HG03045 (cell line): Measurements from ENCODE around the gene OLIG1.

ENCODE experiments used
- ATAC-seq: cut with Tn5 transposase; IDR thresholded peaks from one replicate; pipeline ENCODE4 v1.9.1; 2021; ENCODE audit warnings: mild to moderate bottlenecking, moderate library complexity; ENCODE audit not compliant: unreplicated experiment

OLIG1 gene

GRCh38 chr21:33069994-33070743 is at the start of gene OLIG1:
Gene OLIG1 (plus strand): TSS chr21:33070141. CDS start chr21:33070247, 106 bp downstream.
- ATAC-seq = no peak

- no peak for ATAC-seq
These were observed 49.3 kb upstream of the OLIG1 start for GRCh38 chr21:33020558-33021100.

- ATAC-seq = no peak
These were observed 48.8 kb upstream of the OLIG1 start for GRCh38 chr21:33021150-33021549.

- no peak for ATAC-seq
These were observed 48.3 kb upstream of the OLIG1 start for GRCh38 chr21:33021667-33022066.

- no peak for ATAC-seq
These were observed 47.5 kb upstream of the OLIG1 start for GRCh38 chr21:33022489-33022827.

- ATAC-seq = no peak
These were observed 46.9 kb upstream of the OLIG1 start for GRCh38 chr21:33022828-33023573.

- ATAC-seq = no peak
These were observed 46.3 kb upstream of the OLIG1 start for GRCh38 chr21:33023574-33024200.

GRCh38 chr21:33024201-33025103 is 45.5 kb upstream of the OLIG1 start:
- no peak for ATAC-seq

GRCh38 chr21:33025106-33025488 is 44.8 kb upstream of the OLIG1 start:
- ATAC-seq = no peak

GRCh38 chr21:33025489-33026442 is 44.2 kb upstream of the OLIG1 start, which contains the start of gene OLIG2:
Gene OLIG2 (plus strand): TSS chr21:33025935. CDS start chr21:33026863, 928 bp downstream.
- ATAC-seq = no peak

GRCh38 chr21:33026443-33026858 is 43.5 kb upstream of the OLIG1 start:
- ATAC-seq = no peak

- no peak for ATAC-seq
These were observed 43.0 kb upstream of the OLIG1 start for GRCh38 chr21:33026878-33027400.

GRCh38 chr21:33027401-33028286 is 42.3 kb upstream of the OLIG1 start:
- ATAC-seq = no peak

GRCh38 chr21:33028287-33028670 is 41.7 kb upstream of the OLIG1 start:
- no peak for ATAC-seq

- no peak for ATAC-seq
These were observed 41.1 kb upstream of the OLIG1 start for GRCh38 chr21:33028773-33029384.

GRCh38 chr21:33029385-33029921 is 40.5 kb upstream of the OLIG1 start:
- ATAC-seq = no peak

GRCh38 chr21:33029975-33030461 is 39.9 kb upstream of the OLIG1 start:
- no peak for ATAC-seq
